Activated CD8-positive, alpha-beta memory T cell treated with anti-CD3 and anti-CD28 coated beads for 4 hours (primary cell): ENCODE data around the gene COL9A2.

ENCODE experiments used
- DNase-seq, 2 donors: peaks; one replicate each; pipeline ENCODE4 v3.0.0-alpha.2; 2020; ENCODE audit warnings: low read depth in 2 of 2

The COL9A2 gene

DNA sequence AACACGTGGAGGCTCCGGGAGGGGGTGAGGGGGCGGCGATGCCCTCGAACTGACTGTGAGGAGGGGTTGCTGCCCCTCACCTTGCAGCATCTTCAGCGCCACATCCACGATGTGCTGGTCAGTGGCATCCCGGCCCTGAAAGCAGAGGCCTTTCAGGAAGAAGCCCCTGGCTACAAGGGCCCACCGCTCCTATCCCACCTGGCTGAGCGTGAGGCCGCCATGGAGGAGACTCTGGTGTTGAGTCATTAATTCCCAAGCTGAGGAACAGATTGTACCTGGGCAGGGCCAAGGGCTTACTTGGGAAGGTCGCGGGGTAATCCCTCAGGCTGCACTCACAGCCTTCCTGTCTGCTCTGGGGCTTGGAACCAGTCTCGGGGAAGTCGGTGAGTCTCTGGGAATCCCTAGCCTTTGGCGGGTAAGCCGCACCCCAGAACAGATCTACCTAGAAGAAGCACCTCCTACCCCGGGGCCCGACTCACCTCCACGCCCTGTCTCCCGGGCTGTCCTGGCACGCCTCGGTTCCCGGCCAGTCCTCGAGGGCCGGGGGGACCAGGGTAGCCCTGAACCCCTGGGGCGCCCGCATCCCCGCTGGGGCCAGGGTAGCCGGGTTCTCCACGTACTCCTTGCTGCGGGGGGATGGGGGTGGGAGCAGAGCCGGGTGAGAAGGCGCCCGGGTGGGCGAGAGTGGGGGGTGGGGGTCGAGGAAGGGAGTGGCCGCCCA lies 13.9 kb downstream of the COL9A2 start:
- no peak for DNase-seq

DNA sequence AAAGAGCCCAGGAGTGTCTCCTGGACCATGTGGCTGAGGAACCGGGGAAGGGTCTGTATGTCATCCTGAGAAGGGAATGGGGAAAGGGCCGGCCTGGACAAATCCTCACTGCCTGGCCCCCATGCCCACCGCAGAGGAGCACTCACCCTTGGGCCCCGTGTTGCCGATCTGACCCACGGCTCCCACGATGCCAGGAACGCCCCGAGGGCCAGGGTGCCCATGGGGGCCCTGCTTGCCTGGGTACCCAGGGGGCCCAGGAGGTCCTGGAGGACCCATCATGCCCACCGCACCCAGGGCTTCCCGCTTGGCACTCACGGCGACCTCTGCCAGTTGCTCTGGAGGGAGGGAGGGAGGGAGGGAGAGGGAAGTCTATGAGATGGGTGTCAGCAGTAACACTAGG lies 14.6 kb downstream of the COL9A2 start:
- no peak for DNase-seq

DNA sequence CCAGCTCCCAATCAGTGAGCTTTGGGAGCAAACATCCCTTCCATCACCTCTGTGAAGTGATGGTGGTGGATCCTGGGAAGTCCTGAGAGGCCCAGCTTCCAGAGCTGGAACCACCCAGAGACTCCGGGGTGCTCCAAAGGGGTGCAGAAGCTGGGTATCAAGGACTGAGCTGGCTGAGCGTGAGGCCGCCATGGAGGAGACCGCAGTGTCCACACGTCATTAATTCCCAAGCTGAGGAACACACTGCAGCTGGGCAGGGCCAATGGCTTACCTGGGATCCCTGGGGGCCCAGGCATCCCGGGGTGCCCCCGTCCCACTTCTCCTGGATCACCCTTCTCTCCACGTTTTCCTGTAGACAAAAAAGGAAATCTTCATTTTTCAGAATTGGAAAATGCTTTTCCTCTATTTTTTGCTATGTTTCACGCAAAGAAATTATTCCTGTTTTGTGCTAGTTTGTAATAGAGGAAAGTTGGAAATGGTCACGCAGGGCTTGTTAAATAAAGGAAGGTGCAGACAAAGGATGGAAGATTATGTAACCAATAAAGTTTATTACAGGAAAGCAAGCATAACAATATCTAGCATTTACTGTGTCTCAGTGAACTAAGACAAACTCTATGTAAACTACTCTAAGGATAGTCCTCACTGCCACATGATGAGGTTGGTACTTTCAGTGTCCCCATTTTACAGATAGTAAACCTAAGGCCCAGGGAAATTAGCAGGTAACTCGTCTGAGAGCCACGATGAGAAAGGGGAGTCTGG lies 15.4 kb downstream of the COL9A2 start:
- DNase-seq = no peak

DNA sequence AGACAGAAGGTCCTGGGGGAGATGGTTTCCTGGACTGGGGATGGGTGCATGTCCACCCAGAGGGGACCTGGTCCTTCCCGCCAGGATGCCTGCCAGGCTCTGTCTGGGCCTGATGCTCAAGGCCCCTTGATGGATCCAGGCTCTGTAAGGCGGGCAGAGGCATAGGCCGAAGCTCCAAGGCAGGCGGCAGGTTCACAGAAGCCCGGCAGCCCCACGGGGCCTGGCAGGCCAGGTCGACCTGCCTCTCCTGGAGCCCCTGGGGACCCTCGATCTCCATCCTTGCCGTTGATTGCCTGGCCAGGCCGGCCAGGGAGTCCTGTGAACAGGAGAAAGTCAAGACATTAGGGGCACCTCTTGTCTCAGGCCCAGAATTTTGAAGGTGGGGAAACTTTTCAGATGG lies 16.0 kb downstream of the COL9A2 start:
- DNase-seq = no peak

DNA sequence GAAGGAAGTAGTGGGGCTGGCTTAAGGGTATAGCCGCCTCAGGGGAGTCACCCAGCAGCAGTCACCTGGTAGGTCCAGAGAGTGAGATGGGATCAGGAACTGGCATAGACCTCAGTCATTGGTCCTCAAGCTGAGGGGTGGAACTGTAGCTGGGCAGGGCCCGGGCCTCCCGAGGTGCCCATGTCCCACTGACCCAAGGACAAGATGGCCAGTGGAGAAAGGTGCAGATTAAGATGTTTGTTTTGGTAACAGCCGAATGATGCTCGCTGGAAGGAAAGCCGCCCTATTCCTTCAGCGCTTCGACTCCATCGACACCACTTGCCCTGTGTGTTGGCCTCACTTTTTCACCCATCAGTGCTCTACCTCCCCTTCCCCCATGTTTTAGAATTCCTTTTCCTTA lies 16.4 kb downstream of the COL9A2 start:
- DNase-seq = no peak

DNA sequence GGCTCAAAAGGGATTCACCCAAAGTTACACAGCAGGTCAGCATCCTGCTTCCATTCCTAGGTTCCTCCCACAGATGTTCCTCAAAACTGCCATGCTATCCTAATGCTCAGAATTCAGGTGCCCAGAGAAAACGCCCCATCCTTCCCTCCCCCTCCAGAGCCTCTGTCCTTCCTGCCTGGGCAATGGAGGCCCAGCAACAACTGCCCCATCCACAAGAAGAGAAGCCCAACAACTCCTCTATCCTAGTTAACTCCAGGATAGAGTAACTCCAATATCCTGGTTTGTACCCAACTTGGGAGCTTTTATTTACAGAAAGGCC lies 16.9 kb downstream of the COL9A2 start:
- DNase-seq = no peak

DNA sequence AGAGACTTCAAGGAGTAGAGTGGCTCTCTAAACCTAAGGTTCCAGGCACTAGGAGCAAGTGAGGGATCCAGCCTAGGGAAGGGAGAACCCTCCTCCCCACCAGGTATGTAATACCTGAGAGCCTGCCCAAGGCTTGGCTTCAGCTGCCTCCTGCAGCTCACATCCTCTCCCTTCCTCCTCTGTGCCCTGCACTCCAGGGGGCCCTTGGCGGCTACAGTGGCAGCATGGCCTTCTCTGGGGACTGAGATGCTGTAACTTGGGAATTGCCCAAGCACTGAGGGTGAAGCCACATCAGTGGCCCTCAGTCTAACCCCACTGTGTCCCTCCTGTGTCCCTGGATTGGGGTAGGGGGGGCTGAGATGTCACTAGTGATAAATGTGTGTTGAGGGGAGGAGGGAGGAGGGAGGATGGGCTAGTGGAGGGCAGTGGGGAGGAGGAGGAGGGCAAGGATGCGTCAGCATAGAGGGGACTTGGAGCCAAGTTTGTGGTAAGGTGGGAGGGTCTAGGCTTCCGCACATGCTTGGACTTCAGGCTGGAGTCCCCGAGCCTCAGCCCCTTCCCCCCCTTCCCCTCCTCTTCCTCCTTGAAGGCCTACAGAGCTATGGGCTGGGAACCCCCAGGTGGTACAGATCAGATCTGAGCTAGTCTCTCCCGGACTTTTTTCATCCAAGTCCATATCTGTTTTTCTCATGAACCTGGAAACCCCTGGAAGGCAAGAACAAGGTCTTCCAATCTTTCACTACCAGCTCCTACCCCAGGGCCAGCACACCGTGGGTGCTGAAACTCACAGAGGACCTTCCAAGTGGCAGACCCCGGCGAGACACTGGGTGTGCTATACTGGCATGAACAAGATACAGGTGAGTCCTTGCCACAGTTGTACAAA lies 17.5 kb downstream of the COL9A2 start:
- no peak for DNase-seq

DNA sequence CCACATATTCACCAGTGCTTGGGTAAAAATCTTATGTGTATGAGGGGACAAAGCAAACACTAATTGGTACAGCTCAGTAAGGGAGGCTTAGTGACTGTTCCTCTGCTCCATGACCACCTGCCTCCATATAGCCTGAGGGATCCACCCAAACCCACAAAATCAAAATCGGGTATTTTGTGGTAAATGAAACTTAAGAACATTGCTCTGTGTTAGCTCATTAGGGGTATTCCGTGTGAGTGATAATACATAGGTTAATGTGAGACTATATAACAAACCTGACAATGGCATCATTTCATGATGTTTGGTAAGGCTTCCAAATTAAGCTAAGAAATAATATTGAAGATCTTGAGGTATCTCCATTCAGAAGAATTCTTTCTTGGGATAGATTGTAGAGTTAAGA lies 25.8 kb downstream of the COL9A2 start:
- DNase-seq = no peak

DNA sequence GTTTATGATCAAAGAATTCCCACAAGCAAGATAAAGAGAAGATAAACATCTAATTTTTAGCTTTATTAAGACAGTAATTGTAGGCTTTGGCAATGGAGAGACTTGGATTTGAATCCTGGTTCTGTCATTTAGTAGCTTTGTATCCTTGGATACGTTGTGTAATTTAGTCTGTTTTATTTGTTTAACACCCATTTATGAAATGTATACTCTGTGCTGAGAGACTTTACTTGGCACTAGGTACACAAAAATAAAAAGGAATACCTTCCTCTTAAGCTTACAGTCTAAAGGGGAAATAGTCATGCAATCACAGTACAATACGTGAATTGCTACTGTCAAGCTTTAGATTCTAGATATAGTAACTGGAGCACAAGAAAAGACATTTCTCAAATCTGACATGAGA lies 35.2 kb downstream of the COL9A2 start:
- DNase-seq = no peak

DNA sequence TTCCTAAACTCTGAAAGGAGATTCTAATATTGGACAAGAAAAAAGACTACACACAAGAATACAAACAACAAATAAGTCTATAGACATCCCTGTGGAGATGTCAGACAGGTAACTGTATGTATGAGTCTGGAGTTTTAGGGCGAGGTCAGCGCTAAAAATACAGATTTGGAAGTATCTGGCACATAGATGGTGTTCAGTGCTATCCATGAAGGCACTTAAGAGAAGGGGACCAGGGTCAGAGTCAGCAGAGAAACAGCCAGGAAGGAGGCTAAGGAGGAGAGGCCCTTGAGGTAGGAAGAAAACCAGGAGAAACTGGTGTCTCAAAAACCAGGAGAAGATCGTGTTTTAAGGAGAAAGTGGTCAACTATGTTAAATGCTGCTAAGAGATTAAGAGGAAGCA lies 41.0 kb downstream of the COL9A2 start:
- DNase-seq = no peak

DNA sequence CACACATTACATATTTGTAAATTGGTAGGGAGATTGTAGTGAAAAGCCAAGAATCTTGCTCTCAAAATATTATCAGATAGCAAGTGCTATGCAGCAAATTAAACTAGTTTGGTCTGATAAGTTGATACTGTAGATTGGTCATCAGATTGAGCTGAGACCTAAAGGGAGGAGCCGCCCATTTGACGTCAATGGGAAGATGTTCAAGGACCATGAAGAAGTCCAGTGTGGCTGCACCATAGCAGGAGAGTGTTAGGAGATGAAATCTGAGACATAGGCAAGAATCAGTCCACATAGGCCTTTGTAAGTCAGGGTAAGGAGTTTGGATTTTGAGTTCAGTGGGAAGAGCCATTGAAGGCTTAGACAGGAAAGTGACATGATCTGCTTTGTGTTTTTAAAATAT lies 42.8 kb downstream of the COL9A2 start:
- no peak for DNase-seq

DNA sequence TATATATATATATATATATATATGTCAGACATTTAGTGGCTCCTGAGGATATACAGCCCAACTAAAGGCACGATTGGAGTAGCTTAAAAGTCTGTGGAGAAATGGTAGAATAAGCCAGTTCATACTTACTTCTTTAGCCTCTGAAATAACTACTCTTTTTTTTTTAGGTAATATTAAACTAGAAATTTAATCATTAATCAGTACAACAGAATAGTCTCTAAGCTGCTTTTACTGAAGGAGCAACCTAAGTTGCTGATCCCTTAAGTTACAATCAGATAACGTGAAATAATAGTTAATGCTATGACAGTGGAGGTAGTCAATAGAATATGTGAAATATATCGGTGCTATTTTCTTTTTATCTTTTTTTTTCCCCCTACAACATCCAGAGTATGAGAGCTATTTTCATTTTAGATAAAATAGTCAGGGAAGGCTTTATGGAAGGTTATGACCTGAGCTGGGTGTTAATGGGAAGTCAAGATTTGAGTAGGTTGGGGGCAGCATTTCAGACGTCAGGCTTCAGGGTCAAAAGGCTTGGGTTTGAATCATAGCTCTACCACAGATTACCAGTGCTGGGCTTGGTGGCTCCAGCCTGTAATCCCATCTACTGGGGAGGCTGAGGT lies 43.4 kb downstream of the COL9A2 start:
- DNase-seq = no peak

DNA sequence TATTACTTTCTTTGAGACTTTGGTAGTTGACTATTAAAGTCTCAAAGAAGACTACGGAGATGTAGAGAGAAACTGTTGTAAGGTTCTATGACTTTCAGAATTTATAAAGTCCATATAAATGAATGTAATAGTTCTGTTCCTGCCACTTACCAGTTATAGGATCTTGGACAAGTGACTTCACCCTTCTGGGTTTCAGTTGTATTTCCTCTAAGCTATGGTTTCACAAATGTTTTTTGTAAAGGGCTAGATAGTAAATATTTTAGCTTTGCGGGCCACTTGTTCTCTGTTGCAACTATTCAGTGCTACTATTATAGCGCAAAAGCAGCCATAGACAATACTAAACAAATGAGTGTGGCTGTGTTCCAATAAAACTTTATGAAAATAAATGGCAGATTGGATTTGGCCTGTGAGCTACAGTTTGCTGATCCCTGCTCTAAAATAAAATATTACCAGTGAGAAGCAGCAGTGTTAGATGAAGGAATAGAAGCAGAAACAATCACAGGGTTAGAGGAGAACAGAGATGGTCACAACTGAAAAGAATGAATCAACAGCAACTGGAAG lies 44.4 kb downstream of the COL9A2 start:
- DNase-seq = no peak

DNA sequence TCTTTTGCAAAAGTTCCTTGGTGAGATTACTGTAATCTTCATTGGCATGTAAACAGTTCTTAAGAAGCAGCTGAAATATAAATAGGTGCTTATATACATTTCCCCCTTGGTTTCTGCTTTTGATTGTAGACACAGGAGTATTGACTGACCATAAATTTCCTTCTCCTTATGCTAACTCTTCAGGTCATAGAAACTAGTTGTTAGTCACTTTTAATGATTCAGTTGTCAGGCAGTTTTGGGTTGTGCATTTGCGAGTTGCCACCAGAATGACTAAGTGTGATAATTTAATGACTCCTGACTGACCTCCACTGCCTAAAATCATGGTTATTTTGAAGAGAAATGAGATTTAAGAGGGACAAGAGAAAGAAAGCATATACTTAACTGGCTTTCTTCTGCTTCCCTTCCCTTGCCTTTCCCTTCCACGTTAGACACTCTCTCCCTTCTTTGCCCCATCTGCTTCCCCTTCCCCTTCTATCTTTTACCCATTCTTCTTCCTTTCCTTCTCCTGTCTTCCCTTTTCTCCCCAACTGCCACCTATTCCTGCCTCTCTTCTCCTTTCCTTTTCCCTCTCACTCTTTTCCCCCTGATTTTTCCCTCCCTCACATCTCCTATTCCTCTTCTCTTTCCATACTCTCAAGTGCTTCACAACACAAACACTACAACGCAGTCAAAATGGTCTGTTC lies 46.8 kb downstream of the COL9A2 start:
- no peak for DNase-seq

DNA sequence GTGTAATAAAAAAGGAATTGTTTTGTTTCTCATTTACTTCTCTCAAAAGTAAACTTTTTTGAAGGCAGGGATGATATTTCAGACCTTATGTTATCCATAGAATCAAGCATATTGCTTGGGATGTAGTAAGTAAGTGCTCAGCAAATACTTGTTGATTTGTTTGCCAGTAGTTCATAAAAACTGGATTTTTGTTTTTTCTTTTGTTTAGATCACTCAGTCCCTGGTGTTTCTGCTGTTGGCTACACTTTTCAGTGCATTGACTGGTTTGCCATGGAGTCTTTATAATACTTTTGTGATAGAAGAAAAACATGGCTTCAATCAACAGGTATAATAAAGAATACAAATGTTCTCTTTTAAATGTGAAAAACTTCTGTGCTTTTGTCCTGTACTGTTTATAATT lies 48.9 kb downstream of the COL9A2 start:
- no peak for DNase-seq

DNA sequence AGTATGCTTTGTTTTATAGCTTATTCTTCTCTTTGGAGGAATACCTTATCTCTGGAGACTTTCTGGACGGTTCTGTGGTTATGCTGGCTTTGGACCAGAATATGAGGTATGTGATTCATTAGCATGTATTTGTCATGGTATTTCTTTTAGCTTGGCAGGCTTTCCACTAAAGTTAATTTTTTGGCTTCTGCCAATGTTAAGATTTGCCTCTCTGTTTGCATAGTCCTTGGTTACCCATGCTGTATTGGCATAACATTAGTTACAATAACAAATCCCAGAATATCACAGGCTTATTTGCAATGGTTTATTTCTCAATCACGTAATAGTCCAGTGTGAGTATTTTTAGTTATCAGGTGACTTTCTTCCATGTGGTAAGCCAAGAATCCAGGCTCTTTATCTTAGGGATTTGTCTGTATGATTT lies 49.3 kb downstream of the COL9A2 start:
- DNase-seq = no peak

DNA sequence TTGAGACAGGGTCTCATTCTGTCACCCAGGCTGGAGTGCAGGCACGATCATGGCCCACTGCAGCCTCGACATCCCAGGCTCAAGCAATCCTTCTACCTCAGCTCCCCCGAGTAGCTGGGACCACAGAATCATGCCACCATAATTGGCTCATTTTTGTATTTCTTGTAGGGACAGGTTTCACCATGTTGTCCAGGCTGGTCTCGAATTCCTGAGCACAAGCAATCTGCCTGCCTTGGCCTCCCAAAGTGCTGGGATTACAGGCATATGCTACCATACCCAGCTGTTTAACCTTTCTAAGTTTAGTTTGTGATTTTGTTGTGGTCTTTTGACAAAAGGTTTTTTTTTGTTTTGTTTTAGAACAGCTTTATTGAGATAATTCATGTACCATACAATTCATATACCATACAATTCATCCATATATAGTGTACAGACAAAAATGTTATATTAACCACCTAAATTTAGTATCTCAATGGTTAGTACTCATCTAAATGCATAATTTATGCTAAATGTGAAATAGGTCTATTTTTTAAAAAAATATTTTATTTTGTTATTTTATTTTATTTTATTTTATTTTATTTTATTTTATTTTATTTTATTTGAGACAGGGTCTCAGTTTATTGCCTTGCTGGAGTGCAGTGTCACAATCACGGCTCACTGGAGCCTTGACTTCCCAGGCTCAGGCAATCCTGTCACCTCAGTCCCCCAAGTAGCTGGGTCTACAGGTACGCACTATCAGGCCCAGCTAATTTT lies 50.1 kb downstream of the COL9A2 start:
- DNase-seq = no peak

DNA sequence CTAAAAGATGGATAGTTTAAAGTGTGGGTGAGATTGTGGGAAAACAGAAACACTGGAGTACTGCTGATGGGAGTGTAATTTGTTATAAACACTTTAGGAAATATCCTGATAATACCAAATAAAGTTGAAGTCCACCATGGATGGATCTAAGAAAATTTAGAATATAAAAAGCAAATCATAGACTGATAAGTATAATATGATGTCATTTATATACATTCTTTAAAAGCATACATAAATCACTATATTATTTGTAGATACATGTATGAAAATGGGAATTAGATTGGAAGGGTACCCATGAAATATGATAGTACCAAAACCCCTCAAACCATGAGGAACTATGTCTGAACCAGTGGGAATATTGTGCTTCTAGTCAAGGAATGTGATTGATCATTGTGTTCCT lies 51.2 kb downstream of the COL9A2 start:
- DNase-seq = no peak

DNA sequence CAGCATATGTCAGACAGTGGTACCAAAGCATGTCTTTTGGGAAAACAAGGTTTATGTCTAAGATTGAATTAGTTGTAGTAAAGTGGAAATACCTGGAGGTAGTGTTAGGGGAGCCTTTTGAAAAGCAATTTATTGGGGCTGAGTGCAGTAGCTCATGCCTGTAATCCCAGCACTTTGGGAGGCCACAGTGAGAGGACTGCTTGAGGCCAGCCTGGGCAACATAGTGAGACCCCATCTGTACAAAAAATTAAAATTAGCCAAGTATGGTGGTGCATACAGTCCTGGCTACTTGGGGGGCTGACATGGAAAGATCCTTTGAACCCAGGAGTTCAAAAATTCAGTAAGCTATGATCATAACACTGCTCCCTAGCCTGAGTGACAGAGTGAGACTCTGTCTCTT lies 51.8 kb downstream of the COL9A2 start:
- DNase-seq = no peak

DNA sequence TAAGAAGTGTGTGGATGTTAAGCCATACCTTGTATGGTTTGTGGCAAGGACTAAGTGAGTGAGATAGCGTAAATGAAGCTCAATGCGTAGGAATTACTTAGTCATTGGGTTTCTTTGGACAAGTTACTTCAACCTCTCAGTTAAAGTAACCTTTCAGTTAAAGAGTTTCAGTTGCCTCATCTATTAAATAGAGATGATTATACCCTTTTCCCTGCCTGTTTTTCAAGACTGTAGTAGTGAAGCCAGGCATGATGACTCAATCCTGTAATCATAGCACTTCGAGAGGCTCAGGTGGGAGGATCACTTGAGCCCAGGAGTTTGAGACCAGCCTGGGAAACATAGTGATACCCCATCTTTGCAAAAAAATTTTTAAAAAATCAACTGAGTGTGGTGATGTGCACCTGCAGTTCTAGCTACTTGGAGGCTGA lies 52.7 kb downstream of the COL9A2 start:
- DNase-seq = no peak

DNA sequence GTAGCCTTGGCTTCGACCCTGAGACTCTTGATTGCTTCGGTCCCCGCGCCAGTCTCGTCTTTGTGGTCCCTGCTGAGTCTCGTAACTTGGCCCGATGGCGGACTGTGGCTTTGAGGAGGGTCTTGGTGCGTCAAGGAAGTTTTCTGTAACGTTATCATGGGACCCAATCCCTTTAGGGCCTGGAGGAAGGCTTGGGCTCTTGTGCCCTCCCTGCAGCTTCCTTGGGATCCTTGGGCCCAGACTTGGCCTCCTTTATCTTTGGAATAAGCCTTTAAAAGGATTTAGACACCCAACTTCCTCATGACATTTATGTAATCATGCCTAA lies 58.7 kb downstream of the COL9A2 start:
- DNase-seq = peak in 1 of 2 donors; percentile 1
